Neural crest cell (in vitro differentiated cells): ENCODE results near the gene CBX4. TPM values are rescaled to one million over a fixed set of nuclear protein-coding genes. Genes with fewer than 3 reads are reported as not detected.

Experiments
- DNase-seq: peaks from one replicate; pipeline ENCODE4 v3.0.0; 2021; ENCODE audit warnings: low read depth, mixed read lengths, low spot score
- H3K27ac Mint-ChIP-seq: one replicate; pipeline ENCODE4 v1.8.0; 2021; ENCODE audit warnings: mild to moderate bottlenecking, mixed read lengths; ENCODE audit not compliant: unreplicated experiment
- H3K27me3 Mint-ChIP-seq: 2 replicates; pipeline ENCODE4 v1.8.0; 2021; ENCODE audit warnings: low read depth, mild to moderate bottlenecking, mixed read lengths
- H3K36me3 Mint-ChIP-seq: 2 replicates; pipeline ENCODE4 v1.8.0; 2021; ENCODE audit warnings: low read depth, mild to moderate bottlenecking, mixed read lengths
- H3K4me1 Mint-ChIP-seq: 2 replicates; pipeline ENCODE4 v1.8.0; 2021; ENCODE audit warnings: mixed read lengths
- H3K4me3 Mint-ChIP-seq: one replicate; pipeline ENCODE4 v1.8.0; 2021; ENCODE audit warnings: mild to moderate bottlenecking, mixed read lengths
- H3K9me3 Mint-ChIP-seq: 2 replicates; pipeline ENCODE4 v1.8.0; 2021; ENCODE audit warnings: mixed read lengths
- total RNA-seq: library from RNA; stranded (reverse); gene quantifications from 2 replicates; pipeline ENCODE4 v1.2.1, GENCODE V29; 2021
- TF ChIP-seq, protein P1 (sequence below): fragments of 200-600 bp; sonication (generic); conservative IDR thresholded peaks from 2 replicates; pipeline ENCODE4 v1.5.0; 2021; ENCODE audit warnings: antibody characterized with exemption, mild to moderate bottlenecking

CBX4 gene
- total RNA-seq, 1 donor from 2014 or later: 21.0 TPM

DNA sequence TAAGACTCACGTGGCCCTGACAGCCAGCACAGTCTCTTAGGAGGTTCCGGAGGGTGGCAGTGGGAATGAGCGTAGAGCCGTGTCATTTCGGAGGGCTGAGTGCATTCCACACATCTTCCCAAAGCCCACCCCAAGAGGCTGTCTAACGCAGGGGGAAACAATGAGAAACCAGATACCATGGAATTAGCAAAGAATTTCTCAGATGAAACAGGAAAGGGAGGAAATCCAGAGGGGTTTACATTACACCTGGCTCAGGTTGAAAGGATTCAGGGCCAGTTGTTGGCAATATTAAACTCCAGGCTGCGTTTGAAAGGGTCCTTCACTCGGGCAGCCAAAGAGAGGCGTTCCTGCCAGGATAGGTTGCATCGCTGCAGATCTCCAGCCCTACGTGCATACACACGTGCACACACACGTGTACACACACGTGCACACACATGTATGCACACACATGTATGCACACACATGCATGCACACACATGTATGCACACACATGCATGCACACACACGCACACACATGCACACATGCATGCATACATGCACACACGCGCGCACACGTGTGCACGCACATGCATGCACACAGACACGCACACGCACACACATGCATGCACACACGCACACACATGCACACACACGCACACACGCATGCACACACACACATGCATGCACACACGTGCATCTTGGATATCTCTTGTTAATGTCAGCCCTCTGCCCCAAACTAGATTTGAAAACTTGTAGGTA, 12.2 kb downstream of the CBX4 start:
- Mint-ChIP-seq H3K4me3 (peak overlapping the region; percentile 1), H3K36me3 (peaks cover 4% of the 10 kb centered on the region), H3K27me3 (peaks cover 5% of the 10 kb centered on the region), H3K27ac (no peak overlapping the region), H3K9me3 (peaks cover 4% of the 10 kb centered on the region), H3K4me1 (peaks cover 46% of the 10 kb centered on the region)
- TF ChIP-seq, protein P1, sequence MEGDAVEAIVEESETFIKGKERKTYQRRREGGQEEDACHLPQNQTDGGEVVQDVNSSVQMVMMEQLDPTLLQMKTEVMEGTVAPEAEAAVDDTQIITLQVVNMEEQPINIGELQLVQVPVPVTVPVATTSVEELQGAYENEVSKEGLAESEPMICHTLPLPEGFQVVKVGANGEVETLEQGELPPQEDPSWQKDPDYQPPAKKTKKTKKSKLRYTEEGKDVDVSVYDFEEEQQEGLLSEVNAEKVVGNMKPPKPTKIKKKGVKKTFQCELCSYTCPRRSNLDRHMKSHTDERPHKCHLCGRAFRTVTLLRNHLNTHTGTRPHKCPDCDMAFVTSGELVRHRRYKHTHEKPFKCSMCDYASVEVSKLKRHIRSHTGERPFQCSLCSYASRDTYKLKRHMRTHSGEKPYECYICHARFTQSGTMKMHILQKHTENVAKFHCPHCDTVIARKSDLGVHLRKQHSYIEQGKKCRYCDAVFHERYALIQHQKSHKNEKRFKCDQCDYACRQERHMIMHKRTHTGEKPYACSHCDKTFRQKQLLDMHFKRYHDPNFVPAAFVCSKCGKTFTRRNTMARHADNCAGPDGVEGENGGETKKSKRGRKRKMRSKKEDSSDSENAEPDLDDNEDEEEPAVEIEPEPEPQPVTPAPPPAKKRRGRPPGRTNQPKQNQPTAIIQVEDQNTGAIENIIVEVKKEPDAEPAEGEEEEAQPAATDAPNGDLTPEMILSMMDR: no peak
- DNase-seq: no peak

DNA sequence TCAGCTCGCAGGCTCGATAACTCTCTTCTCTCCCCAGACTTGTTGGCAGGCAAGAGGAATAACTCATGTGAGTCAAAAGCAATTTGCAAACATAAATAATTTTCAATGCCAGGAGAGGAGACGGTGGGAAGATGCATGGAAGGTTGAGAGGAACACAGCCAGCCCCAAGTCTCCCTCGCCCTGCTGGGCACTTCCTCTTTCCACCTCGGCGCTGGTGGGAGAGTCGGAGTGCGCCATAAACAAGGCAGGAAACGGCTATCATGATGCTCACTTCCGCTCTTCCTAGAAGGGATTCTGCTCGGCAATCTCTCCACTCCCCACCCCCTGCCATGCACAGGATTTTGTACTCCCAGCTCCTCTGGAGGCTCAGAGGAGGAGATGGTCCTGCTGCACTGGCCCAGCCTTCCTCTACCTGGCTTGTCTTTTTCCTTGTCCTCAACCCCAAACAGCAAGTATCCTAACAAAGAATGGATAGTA, 13.0 kb downstream of the CBX4 start:
- Mint-ChIP-seq H3K4me1 (peaks cover 41% of the 10 kb centered on the region), H3K36me3 (peaks cover 4% of the 10 kb centered on the region), H3K27ac (no peak overlapping the region), H3K27me3 (peaks cover 5% of the 10 kb centered on the region), H3K4me3 (no peak overlapping the region), H3K9me3 (peaks cover 4% of the 10 kb centered on the region)
- TF ChIP-seq, protein P1: no peak
- no peak for DNase-seq

DNA sequence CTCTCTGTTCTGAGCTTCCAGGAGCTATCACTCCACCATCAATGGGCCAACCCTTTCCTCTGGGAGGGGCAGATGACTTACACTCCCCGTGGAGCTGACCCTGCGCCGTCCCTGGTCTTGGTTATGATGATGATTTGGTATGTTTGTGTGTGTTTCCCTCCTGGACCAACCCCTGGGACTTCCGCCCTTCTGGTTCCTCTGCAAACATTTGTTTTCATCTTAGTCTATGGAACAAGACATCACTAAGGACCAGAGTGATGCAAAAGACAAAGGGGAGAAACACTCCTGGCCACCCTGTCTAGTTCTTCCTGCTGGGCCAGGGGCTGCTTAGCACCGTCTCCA, 13.7 kb downstream of the CBX4 start:
- Mint-ChIP-seq H3K4me3 (no peak overlapping the region), H3K4me1 (peaks cover 39% of the 10 kb centered on the region), H3K36me3 (peaks cover 4% of the 10 kb centered on the region), H3K27me3 (peaks cover 12% of the 10 kb centered on the region), H3K27ac (no peak overlapping the region), H3K9me3 (peaks cover 4% of the 10 kb centered on the region)
- TF ChIP-seq, protein P1: no peak
- no peak for DNase-seq

DNA sequence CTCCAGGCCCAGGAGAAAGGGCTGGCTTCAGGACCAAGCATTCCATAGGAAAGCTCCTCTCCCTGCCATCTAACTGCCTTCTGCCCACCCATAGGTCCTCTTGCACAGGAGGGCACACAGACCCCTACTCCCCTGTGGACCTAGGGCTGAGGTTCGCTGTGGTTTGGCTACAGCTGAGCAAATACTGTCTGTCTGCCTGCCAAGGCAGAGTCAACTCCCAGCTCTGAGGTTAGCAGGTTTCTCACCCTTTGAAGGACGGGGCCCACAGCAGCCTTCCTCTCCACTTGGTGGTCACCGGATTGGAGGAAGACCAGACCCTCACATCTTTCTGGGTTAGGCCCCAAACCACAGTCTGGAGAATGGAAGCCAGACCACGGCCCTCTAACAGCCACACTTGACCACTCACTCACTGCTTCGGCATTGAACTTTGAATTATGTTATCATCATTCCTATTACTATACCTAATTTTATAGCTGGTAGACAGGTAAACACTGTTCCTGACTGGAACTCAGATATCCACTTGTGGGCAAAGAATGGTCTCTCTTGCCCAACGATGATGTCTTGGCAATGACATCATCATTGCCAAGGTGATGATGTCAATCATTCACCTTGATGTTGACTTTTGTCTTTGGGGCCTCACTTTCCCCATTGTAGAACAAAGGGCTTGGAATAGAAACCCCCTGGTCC, 14.2 kb downstream of the CBX4 start:
- Mint-ChIP-seq H3K36me3 (peaks cover 4% of the 10 kb centered on the region), H3K27ac (no peak overlapping the region), H3K4me3 (no peak overlapping the region), H3K27me3 (peaks cover 16% of the 10 kb centered on the region), H3K4me1 (peaks cover 38% of the 10 kb centered on the region), H3K9me3 (peaks cover 4% of the 10 kb centered on the region)
- TF ChIP-seq, protein P1: no peak
- DNase-seq: no peak

DNA sequence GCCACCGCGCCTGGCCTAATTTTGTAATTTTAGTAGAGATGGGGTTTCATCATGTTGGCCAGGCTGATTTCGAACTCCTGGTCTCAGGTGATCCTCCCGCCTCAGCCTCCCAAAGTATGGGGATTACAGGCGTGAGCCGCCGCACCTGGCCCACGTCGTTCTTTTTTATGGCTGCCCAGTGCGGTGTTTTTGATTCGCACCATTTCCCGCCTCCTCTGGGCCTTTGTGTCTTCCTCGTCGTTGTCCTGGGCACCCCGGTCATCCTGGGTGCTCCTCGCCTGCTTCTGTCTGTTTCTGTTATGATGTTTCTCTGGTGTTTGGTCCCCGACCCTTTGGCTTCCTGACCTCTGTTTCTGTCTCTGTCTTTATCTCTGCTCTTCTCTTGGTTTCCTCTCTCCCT, 15.0 kb downstream of the CBX4 start:
- H3K36me3 Mint-ChIP-seq: peaks cover 4% of the 10 kb centered on the region
- no peak overlapping the region for H3K4me3 Mint-ChIP-seq
- peaks cover 30% of the 10 kb centered on the region for H3K4me1 Mint-ChIP-seq
- DNase-seq: no peak
- peaks cover 24% of the 10 kb centered on the region for H3K27me3 Mint-ChIP-seq
- no peak overlapping the region for H3K27ac Mint-ChIP-seq
- TF ChIP-seq, protein P1: no peak
- peaks cover 4% of the 10 kb centered on the region for H3K9me3 Mint-ChIP-seq
